Measurements from ENCODE around the gene NAA38. TPM values are rescaled to one million over a fixed set of nuclear protein-coding genes. Genes with fewer than 3 reads are reported as not detected.

The NAA38 gene
- total RNA-seq, 6 donors from 2014 or later: 50.0 to 111 (median 75.5) TPM

DNA sequence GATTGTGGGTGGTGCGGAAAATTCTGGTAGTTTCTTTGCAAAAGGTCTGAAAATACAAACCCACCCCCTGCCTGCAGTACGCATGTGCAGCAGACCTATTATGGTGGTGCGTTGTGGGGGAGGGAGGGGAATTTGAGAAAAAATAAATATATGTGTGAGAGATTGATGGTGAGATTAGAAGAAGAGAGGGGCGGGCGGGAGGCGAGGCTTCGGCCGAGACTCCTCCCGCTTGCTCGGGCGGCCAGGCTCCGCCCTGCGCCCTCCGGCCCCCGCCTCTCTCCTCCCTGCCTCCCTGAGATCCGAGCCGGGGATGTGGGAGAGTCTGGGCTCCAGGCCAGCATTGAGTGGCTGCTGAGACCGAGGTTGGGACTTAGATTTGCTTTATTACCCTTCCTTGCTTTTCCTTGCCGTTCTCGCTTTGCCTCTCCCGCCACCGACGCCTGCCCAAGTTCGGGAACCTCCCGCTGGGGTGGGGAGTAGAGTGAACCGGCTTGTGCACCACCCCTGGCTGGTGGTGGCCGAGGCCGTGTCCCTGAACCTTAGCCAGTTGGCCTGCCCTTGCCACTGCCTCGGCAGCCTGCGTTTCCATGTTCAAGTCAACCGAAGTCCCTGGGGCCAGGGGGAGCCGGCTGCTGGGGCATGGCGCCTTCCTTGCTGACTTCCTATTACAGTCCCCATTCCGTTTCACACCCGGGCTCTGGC, 30.3 kb upstream of the NAA38 start:
- Histone ChIP-seq H3K4me3 (peak overlapping the region; percentile 34 to 96 (median 73)), H3K4me1 (peaks cover 41 to 57% (median 51%) of the 10 kb centered on the region in 4 donors), H3K9me3 (no peaks in the 10 kb centered on the region), H3K27me3 (no peaks in the 10 kb centered on the region), H3K27ac (peak overlapping the region; percentile 89 to 96 (median 92)), H3K36me3 (peaks cover 0 to 22% (median 10%) of the 10 kb centered on the region in 4 donors)
- TF ChIP-seq, protein P1, sequence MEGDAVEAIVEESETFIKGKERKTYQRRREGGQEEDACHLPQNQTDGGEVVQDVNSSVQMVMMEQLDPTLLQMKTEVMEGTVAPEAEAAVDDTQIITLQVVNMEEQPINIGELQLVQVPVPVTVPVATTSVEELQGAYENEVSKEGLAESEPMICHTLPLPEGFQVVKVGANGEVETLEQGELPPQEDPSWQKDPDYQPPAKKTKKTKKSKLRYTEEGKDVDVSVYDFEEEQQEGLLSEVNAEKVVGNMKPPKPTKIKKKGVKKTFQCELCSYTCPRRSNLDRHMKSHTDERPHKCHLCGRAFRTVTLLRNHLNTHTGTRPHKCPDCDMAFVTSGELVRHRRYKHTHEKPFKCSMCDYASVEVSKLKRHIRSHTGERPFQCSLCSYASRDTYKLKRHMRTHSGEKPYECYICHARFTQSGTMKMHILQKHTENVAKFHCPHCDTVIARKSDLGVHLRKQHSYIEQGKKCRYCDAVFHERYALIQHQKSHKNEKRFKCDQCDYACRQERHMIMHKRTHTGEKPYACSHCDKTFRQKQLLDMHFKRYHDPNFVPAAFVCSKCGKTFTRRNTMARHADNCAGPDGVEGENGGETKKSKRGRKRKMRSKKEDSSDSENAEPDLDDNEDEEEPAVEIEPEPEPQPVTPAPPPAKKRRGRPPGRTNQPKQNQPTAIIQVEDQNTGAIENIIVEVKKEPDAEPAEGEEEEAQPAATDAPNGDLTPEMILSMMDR (IDR thresholded peaks at IDR 0.05): no peak
- peak in 2 of 4 donors; percentile 57 to 61 for TF ChIP-seq POLR2A (IDR thresholded peaks at IDR 0.05)
- peak; percentile 39 to 50 for TF ChIP-seq POLR2AphosphoS5 (IDR thresholded peaks at IDR 0.05)
- DNase-seq (peak; percentile 95 to 96), ATAC-seq (ENCODE audit: low FRiP score in 2 of 2) (peak; percentile 92 to 94)
- 0 to 1% methylated on average over 25 to 35 of the region's 35 CpGs for WGBS, 2 donors

DNA sequence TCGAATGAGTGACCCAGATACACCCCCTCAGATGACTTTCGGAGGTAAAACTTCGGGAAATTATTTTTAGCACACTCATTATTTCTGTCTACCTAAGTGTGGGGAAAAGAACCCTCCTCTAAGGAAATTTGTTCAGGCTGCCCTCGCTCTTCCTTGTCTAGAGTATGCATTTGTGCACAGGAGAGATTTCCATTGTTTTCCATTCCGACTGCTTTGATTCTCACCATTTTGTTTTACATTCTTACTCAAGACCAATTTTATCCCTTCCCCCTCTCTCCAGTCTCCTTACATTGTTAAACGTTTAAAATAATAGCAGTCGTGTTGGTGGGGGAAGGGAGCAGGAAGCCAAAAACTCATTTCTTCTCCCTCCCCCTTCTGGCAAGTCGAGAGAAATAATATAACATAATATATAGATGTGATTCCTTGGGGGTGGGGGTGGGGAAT, 29.7 kb upstream of the NAA38 start:
- WGBS, 2 donors: 0 to 1% methylated on average over 8 of the region's 8 CpGs
- Histone ChIP-seq H3K36me3 (peaks cover 0 to 25% (median 8%) of the 10 kb centered on the region in 4 donors), H3K4me3 (peak overlapping the region; percentile 15 to 96 (median 73)), H3K27ac (peak overlapping the region; percentile 89 to 96 (median 92)), H3K27me3 (no peaks in the 10 kb centered on the region), H3K4me1 (peaks cover 46 to 61% (median 54%) of the 10 kb centered on the region in 4 donors), H3K9me3 (no peaks in the 10 kb centered on the region)
- DNase-seq: no peak
- ATAC-seq (ENCODE audit: low FRiP score in 2 of 2): no peak
- TF ChIP-seq POLR2A (IDR thresholded peaks at IDR 0.05) (no peak), EP300 (IDR thresholded peaks at IDR 0.05) (no peak), POLR2AphosphoS5 (IDR thresholded peaks at IDR 0.05) (no peak)
- TF ChIP-seq, protein P1 (IDR thresholded peaks at IDR 0.05): peak in 1 of 6 experiments; percentile 6

DNA sequence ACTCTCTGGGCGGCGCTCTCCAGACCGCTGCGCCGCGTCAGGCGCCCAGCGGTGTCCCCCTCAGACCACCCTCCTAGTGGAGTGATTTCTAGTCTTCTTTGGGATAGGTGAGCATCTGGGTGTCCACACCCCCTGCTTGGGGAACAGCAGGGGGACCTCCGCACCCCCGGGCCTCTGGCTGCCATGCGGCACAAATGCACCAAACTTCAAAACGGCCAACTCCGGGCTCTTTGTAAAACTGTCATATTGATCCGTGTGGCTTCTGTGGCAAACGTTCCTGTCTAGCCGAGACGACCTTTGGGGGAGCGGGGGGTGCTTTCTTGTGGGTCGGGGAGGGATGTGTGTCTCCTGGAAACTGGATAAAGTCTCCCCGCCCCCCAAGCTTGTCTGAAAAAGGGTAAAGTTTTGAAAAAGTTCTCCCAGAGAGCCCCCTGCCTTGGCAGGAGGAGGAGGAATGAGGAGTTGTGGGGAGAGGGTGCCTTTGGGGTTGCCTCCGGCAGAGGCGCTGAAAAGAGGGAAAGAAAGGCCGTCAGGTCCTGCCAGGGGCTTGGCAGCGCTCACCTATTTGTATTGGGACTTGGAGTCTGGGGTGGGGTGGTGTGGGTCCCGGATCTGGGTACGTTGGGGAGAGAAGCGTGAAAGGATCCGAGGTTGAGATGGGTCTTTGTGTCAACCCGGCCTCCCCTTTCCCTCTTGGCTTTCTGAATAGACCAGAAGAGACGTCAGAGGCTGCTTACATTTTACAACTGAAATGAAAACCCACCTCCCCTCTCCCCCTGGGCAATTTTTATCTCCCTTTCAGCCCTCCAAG, 29.1 kb upstream of the NAA38 start:
- no peaks in the 10 kb centered on the region for H3K9me3 ChIP-seq
- peaks cover 50 to 66% (median 57%) of the 10 kb centered on the region in 4 donors for H3K4me1 ChIP-seq
- H3K4me3 ChIP-seq: peak overlapping the region; percentile 62 to 96 (median 78)
- DNase-seq (peak; percentile 42 to 86), ATAC-seq (ENCODE audit: low FRiP score in 2 of 2) (no peak)
- peaks cover 0 to 20% (median 6%) of the 10 kb centered on the region in 4 donors for H3K36me3 ChIP-seq
- 2 to 4% methylated on average over 12 to 30 of the region's 30 CpGs for WGBS, 2 donors
- TF ChIP-seq EP300 (IDR thresholded peaks at IDR 0.05) (no peak), POLR2A (IDR thresholded peaks at IDR 0.05) (no peak), POLR2AphosphoS5 (IDR thresholded peaks at IDR 0.05) (no peak)
- TF ChIP-seq, protein P1 (IDR thresholded peaks at IDR 0.05): no peak
- peak overlapping the region; percentile 89 to 96 (median 92) for H3K27ac ChIP-seq
- H3K27me3 ChIP-seq: no peaks in the 10 kb centered on the region

DNA sequence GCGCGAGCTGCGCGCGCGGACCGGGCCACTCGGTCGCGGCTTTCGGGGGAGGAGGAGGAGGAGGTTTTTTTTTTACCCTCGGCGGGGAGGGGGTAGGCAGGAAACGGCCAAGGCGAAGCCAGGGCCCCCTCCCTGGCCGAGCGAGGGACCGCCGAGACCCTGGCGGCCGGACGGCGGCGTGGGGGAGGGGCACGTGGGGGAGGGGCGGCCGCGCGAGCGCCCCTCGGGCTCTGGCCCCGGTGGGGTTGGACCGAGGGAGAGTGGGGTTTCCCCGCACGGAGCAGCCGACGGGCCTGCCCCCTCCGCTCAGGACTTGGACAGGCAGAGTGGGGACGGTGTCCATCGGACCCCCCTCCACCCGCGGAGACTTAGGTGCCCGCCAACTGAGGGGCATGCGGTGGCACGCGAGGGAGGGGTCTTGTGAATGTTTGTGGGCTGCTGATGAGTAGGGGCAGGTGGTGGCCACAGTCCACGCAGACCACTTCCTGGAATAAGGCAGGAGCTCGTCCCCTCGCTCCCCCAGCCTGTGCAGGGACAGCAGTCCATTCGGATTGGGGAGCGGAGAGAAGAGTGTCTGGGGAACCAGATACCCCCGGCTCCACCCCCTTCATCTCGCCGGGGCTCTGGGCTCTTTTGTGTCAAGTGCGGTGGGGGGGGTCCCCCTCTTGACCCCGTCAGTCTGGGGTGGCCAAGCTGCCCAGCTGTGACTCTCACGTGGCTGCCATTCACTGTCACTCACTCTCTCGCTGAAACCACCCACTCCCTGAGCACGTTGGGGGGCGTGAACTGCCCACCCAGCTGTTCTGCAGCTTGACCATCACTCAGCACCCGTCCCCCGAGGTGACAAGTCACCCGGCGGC, 28.2 kb upstream of the NAA38 start:
- DNase-seq (peak; percentile 73 to 92), ATAC-seq (ENCODE audit: low FRiP score in 2 of 2) (peak in 1 of 2 donors; percentile 5)
- 1% methylated on average over 19 to 48 of the region's 64 CpGs for WGBS, 2 donors
- Histone ChIP-seq H3K27ac (peak overlapping the region; percentile 89 to 96 (median 92)), H3K4me3 (peak overlapping the region; percentile 62 to 96 (median 78)), H3K9me3 (no peaks in the 10 kb centered on the region), H3K36me3 (peaks cover 0 to 18% (median under 1%) of the 10 kb centered on the region in 4 donors), H3K27me3 (no peaks in the 10 kb centered on the region), H3K4me1 (peaks cover 56 to 68% (median 62%) of the 10 kb centered on the region in 4 donors)
- TF ChIP-seq EP300 (IDR thresholded peaks at IDR 0.05) (no peak), POLR2AphosphoS5 (IDR thresholded peaks at IDR 0.05) (peak; percentile 33 to 54), POLR2A (IDR thresholded peaks at IDR 0.05) (peak in 2 of 4 donors; percentile 32 to 65)
- TF ChIP-seq, protein P1 (IDR thresholded peaks at IDR 0.05): no peak

All from upper lobe of left lung (tissue), 6 donors.